ENCODE data around the gene SUSD4.
"Not testable (repeated sequence)": the region's sequence is repeated elsewhere in the genome, so short reads cannot be mapped to it uniquely, and the experiment has no call there.

SUSD4 gene

GRCh38 chr1:223297800-223298199, 66.2 kb downstream of the SUSD4 start:
- no peak for DNase-seq (ENCODE audit: low read depth, low spot score)

- no peak for DNase-seq (ENCODE audit: low read depth, low spot score)
Measured at GRCh38 chr1:223291796-223292195, 72.2 kb downstream of the SUSD4 start.

- DNase-seq (ENCODE audit: low read depth, low spot score) = no peak
Measured at GRCh38 chr1:223290397-223290796, 73.6 kb downstream of the SUSD4 start.

DNA sequence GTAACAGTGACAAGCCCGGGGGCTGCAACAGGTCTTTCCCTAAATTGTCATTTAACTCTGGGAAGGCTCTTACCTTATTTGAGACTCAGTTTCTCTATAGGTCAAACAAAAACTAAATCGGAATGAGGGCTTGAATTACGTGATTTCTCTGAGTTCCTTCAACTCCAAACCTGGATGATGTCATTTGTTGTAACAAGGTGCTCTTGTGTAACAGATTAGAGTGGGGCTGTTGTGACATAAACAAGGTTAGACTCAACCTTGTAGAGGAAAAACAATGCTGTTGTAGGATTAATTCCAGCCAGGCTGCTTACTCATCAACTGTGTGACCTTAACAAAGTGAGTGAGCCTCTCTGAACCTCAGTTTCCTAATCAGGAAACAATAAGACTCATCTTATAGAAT, 74.4 kb downstream of the SUSD4 start:
- DNase-seq (ENCODE audit: low read depth, low spot score) = no peak

- DNase-seq (ENCODE audit: low read depth, low spot score) = no peak
Measured at GRCh38 chr1:223288826-223289225, 75.2 kb downstream of the SUSD4 start.

- DNase-seq (ENCODE audit: low read depth, low spot score) = no peak
Measured at GRCh38 chr1:223285452-223285851, 78.5 kb downstream of the SUSD4 start.

DNA sequence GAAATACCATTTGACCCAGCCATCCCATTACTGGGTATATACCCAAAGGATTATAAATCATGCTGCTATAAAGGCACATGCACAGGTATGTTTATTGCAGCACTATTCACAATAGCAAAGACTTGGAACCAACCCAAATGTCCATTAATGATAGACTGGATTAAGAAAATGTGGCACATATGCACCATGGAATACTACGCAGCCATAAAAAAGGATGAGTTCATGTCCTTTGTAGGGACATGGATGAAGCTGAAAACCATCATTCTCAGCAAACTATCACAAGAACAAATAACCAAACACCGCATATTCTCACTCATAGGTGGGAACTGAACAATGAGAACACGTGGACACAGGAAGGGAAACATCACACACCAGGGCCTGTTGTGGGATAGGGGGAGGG, 80.3 kb downstream of the SUSD4 start:
- DNase-seq (ENCODE audit: low read depth, low spot score) = not testable (repeated sequence)

DNA sequence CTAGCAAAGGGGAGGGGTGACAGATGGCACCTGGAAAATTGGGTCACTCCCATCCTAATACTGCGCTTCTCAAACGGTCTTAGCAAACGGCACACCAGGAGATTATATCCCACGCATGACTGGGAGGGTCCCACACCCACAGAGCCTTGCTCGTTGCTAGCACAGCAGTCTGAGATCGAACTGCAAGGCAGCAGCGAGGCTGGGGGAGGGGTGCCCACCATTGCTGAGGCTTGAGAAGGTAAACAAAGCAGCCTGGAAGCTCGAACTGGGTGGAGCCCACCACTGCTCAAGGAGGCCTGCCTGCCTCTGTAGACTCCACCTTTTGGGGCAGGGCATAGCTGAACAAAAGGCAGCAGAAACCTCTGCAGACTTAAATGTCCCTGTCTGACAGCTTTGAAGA, 85.7 kb downstream of the SUSD4 start:
- DNase-seq (ENCODE audit: low read depth, low spot score) = not testable (repeated sequence)

DNA sequence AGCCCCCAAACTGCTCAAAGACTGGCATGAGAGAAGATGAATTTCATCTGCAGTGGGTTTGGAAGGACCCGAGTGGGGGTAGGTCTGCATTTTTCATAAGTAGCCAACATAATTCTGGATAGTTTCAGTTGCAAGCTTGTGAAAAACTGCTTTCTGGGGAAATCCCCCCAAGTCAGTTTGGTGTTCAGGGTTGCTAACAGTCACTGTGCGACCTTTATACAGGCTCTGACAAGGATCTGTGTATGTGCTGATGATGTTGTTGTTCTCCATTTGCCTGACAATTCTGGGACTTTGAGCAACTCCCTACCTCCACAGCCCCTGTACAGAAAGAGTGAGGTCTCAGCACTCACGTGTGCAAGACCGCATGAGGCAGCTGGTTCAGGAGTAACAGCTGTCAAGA, 87.9 kb downstream of the SUSD4 start:
- DNase-seq (ENCODE audit: low read depth, low spot score) = no peak

- DNase-seq (ENCODE audit: low read depth, low spot score) = no peak
Measured at GRCh38 chr1:223273511-223273910, 90.5 kb downstream of the SUSD4 start.

DNA sequence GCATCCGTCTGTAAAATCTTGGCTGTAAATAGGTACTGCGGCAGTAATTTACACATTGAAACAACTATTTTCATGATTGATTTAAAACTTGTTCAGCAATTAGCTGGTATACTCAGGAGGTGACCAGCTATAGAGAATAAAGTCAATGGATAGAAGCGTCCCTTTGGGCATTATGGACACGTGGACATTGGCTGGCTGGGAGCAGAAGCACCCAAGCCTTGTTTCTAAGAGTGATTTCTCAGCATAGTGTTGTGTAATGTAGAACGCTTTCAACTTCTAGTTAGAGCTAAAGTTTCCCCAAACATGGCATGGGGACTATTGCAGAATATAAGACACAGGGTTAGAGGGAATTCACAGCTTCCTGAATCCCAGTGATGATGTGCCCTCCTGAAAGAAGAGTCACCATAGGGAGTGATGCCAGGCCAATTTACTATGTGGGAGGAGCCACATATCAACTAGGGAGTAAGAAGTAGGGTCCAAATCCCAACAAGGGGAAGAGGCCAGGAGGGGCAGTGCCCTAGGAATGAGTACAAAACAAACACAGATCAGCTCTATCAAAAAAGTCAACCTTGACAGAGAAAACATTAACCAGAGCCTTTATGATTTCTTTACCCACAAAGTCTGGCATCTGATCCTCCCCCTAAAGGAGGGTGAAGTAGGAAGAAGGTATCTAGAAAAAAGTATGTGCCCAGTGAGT, 92.7 kb downstream of the SUSD4 start:
- DNase-seq (ENCODE audit: low read depth, low spot score) = no peak

GRCh38 chr1:223270155-223270554, 93.8 kb downstream of the SUSD4 start:
- no peak for DNase-seq (ENCODE audit: low read depth, low spot score)

DNA sequence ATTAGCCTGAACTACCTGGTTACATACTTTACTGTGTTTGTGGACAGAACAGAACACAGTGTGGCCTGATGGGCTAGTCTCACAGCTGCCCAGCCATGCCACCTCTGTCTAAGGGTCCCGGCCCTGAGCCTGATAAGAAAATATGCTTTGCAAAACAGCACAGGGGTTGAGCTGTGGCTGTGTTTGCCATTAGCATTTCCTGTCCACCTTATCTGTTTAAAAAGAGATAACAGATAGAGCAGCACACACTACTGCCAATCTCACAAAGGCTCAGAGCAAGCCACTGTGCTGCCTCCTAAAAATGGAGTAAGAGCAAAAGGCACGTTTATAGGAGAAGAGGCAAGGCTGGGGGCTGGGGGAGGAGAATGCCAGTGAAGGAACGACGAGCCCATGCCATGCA, 95.0 kb downstream of the SUSD4 start:
- DNase-seq (ENCODE audit: low read depth, low spot score) = no peak

DNA sequence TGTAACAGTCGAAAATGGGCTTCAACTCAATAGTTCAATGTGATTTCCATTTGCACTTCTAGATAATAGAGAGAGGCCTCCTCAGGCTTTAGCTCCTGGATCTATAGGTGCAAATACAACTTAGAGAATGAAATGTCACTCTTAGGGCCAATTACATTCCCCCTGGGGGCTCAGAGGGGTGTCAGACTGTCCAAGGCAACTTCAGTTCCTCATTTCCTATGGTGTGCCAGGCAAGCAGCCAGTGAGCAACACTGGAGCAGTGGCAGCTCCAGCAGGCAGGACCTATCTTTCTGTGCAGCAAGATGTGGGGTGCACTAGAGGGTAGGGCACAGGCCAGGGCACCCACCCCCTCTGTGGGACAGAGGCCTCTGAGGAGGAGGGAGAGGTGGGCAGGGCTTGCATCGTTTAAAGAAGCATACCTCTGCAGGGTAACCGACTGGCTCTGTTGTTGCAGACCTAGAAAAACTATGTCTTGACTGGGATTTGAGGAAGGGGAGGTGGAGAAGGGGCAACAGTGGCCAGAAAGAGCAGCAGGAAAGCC, 97.3 kb downstream of the SUSD4 start:
- DNase-seq (ENCODE audit: low read depth, low spot score) = no peak

GRCh38 chr1:223264983-223265908, 98.7 kb downstream of the SUSD4 start:
- DNase-seq (ENCODE audit: low read depth, low spot score) = no peak

- no peak for DNase-seq (ENCODE audit: low read depth, low spot score)
Measured at GRCh38 chr1:223264529-223264928, 99.4 kb downstream of the SUSD4 start.

DNA sequence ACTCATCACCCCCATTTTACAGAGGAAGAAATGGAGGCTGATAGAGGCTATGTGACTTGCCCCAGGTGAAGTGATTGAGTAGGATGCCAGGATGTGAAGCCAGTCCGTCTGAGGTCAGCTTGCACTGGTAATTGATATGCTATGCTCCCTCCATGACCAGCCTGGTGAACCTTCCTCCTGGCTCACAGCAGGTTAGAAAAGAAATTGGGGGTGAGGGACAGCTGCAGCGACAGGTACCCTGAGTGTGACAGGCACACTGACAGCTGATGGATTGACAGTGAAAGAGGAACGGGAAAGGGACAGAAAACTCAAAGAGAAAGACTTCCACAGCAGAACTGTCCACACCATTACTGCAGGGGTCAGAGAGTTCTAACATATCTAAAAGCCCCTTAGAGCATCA, 102.1 kb downstream of the SUSD4 start:
- DNase-seq (ENCODE audit: low read depth, low spot score) = no peak

DNA sequence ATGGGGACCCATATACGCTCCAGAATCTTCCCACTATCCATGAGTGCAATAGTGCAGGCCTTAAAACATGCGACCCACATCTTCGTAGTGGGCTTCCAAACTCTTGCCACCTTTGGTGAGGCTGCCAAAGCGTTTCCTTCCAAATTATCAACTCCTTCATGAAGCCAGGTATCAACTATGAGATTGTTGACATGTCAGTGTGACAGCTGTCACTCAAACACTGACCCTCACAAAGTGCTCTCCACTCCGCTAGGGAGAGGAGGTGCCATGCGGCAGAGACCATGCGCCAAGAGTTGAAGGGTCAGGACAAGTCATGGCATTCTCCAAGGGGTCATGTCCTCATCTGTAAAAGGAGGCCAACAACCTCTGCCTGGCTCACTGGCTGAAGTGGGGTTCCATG, 103.3 kb downstream of the SUSD4 start:
- DNase-seq (ENCODE audit: low read depth, low spot score) = no peak

DNA sequence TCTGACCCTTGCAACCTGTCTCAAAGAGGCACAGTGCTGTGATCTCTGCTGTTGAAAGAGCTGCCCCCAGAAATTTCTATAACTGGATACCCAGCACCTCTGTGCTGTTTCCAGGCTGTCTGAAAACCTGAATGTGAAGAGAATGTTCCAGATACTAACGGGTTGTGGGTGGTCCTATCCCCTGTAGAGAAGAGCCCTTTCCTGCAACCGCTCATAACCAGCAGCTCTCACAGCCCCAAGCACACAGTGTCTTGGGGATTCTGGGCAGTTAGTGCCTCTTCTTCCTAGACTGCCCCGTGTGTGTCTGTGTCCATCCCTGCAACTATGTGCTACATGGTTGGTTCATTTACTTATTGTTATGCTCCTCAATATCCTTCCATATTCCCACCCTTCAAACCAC, 104.5 kb downstream of the SUSD4 start:
- no peak for DNase-seq (ENCODE audit: low read depth, low spot score)

DNA sequence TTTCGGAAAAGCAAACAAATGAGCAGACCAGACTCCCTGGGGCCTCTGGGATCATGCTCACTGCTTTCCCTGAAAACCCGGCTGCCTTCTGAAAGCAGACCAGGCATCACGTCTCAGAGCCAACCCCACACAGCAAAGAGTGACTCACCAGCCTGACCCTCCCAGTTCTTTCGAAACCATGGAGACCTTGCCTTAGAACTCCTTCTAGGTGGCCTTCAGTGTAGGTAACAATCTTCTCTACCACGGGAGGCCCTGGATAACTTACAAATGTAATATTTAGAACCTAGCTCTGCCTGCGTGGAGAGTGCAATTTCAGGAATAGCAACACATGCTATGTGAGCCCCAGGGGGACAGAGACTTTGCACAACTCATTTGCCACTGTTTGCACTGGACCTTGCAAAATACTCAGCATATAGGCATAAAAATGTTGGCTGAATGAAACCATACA, 105.2 kb downstream of the SUSD4 start:
- no peak for DNase-seq (ENCODE audit: low read depth, low spot score)

DNA sequence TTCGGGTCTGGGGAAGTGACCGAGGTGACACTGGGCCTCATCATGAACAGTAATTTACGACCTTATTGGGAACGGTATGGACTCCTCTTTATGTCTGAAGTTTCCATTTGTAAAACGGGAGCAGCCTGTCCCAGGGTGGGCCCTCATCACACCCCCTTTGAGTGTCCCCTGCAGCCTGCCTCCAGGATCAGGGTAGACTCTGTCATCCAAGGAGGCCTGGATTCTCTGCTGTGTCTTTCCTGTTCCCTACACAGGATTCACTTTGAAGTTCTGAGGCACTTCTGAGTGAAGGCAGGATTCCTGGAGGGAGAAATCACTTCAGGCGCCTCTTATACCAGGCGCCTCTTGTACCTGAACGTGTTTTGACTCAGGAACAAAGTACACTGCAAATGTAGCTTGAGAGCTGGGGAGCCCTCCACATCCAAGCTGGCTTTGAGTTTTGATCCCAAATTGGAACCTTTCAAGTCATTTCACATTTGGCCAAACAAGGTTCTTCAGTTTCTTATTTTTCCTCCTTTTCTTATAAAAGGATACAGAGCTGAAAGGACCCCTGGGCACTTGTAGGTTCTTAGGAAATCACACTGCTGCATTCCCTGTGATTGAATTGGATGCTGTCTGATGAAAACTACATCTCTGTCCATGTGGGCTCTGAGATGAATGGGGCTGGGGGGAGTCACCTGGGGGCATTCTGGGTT, 106.0 kb downstream of the SUSD4 start:
- no peak for DNase-seq (ENCODE audit: low read depth, low spot score)

- no peak for DNase-seq (ENCODE audit: low read depth, low spot score)
Measured at GRCh38 chr1:223256034-223256433, 107.9 kb downstream of the SUSD4 start.
